HK-2 (cell line): Measurements from ENCODE around the gene UNC5C.

Experiments used
- DNase-seq: peaks from one replicate; pipeline ENCODE4 v3.0.0-alpha.2; 2018; ENCODE audit not compliant: unreplicated experiment

UNC5C gene

DNA sequence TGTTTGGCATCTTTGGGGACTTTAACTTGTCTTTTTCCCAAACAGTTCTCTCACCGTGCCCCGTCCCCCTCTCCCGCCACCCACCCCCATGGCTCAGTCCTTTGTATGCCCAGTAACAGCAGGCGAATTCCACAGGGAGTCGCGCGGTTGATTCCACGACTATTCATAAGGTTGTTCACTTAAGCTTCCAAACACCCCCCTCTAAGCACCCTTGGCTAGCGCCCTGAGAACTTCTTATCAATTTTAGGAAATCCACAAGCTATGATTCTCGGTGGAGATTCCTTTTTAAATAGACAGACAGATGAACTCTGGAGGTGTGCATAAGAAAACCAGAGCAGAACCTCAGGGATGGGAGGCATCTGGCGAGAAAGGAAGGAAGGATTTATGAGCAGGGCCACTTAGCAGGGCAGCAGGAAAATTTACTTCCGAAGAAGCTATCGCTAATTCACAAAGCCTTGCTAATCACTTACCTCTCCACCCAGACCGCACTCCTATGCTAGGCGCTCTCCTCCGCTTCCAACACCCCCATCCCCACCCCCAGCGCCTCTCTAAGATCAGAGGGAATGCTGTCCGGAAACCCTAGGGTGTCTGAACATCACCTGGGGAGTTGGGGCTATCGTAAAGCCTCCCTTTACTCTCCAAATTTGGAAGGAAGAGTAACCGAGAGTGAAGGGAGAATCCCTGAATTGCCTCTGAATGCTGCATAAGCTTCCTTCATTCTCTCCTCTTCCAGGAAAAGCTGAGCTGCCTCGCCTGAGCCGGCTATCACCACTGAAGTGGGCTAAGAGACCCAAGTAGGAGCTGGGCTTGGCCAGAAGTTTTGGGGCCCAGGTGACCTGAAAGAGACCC lies 1.7 kb downstream of the UNC5C start:
- DNase-seq, result no peak

DNA sequence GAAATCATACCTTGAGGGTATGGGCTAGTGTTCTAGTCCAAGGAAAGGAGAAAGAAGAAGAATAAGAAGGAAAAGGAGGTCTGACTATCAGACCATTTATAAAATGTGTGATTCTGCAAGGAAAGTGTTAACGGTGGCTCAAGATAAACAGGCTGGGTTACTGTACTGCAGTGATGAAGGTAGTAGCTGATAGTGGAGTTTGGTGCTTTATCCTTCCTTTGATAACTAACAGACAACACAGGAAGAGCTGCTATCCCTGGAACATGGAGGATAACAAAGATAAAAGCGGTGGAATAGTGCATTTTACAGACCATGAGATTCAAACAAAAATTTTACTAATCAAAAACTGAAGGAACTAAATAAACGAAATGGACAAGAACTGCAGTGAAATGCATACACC lies 2.6 kb downstream of the UNC5C start:
- no peak for DNase-seq

DNA sequence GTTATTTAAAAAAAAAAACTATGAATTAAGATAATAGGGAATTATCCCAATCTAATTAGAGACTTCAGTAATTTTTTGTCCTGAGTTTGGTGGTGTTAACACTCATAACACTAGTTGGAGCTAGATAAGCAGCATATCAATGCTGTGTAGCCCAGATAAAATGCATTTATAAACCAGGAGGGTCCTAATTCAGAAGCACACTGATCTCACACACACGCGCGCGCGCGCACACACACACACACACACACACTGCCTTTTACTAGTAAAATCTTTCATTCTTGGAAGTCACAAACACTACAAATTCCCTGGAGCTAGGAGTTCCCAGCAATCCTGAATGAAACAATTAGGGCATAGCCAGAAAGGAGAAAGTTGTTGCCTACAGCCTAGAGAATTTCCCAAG lies 3.2 kb downstream of the UNC5C start:
- DNase-seq, result no peak

DNA sequence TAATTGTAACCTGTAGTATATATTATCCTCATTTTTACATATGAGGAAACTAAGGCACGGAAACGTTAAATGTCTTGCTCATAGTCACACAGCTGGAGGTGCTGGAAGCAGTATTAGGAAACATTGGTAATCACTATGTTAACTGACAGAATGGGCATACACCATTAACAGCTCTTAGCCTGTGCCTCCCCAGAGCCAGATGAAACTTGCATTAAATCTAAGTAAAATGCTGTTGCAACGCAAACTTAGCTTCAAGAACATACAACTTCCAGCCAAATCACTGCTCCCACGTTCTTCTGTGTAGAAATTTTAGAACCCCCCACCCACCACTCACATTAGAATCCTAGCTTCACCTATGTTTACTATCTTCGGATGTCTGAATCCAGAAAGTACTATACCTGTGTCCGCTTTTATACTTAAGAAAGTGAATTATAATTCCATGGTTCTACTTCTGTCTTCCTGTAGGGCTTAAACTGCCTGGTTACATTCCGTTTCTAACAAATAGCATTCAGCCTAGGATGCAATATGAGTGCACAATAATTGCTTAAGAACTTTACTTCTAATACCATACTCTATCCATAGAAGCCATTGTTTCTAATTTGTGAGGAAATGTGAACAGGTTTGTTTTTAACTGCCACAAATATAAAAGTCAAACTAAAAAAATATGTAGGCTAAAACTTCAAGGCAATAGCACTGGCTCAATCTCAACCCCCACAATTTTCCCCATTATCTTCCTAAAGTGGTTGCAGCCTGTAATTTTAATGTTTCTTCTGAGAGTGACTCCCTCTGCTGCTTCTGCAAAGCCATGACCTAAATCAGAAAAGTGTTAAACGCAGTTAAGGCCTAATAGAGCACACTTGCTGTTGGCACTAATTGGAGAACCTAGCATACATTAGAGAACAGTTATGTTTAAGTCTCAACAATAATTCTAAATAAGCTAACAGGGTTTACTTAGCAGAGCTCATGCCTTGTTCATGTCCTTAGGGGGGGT lies 4.4 kb downstream of the UNC5C start:
- DNase-seq, result no peak

DNA sequence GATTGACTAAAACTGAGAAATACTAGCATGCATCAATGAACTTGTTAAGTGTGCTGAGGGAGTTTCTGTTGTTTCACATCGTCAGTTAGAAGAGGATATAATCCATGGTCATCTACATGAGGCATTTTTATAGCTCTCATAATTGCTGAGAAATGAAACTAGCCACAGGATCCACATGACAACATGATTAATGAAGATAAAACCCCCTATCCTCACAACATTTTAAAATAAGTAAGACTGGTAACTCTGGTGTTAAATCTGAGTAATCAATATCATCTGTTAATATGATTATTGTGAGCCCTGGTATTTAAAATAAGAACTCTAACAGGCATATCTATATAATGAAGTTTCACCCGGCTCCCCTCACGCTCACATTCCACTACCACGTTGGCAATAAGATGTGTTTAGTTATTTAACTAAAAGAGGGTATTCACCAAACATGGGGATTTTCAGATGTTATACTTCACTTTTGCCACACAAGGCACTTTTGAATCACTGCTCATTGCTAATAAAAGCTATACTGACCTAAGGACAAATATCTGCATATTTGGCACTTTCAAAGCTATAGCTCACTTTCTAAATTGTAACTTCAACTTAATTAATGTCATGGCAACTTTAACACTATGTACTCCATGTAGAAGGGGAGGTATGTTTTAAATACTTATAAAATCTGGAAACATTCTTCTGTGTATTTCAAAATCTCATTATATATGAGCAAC lies 6.7 kb downstream of the UNC5C start:
- no peak for DNase-seq

DNA sequence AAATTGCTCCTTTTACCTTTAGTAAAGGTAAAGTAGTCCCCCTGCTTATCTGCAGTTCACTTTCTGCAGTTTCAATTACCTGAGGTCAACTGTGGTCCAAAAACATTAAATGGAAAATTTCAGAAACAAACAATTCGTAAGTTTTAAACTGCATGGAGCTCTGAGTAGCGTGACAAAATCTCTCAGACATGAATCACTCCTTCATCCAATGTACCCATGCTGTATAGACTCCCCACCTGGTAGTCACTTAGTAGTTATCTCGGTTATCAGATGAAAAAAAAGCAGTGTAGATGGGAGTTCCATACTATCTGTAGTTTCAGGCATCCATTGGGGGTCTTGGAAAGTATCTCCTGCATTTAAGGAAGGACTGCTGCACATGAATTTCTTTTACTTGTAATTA lies 7.7 kb downstream of the UNC5C start:
- DNase-seq, result no peak

DNA sequence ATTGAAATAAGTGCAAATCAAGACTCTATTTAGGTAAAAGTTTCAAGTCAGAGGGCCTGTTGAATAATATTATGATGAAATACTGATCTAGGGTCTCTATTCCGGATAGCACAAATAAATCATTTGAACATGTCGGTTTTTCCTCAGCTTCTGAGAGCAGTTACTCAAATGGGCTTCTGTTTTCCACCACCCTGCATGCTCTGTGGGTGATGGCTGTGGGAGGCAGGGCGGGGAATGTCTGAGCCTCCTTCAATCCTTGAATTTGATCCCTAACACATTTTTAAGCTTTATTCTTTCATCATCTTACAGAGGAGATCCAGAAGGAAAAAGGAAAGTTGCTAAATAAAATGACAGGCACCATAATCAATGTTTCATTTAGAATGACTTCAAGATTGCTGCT lies 8.5 kb downstream of the UNC5C start:
- DNase-seq, result no peak

DNA sequence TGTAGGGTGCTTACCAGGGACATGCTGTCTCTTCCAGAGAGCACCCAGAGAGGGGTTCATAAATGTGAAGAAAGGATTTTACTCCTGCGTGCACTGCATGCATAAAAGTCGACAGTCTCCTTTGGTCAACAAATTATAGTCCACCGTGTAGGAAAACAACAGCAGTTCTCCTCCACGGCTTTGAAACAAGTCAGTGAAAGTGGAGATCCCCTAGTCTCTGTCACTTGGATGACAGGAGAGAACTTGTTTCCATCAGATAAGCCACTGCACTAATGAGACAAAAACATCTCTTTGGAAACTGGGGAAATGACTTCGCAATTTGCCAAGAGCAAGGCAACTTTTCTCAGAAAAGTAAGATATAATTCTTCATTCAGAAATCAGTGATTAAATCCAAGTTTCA lies 9.7 kb downstream of the UNC5C start:
- no peak for DNase-seq

DNA sequence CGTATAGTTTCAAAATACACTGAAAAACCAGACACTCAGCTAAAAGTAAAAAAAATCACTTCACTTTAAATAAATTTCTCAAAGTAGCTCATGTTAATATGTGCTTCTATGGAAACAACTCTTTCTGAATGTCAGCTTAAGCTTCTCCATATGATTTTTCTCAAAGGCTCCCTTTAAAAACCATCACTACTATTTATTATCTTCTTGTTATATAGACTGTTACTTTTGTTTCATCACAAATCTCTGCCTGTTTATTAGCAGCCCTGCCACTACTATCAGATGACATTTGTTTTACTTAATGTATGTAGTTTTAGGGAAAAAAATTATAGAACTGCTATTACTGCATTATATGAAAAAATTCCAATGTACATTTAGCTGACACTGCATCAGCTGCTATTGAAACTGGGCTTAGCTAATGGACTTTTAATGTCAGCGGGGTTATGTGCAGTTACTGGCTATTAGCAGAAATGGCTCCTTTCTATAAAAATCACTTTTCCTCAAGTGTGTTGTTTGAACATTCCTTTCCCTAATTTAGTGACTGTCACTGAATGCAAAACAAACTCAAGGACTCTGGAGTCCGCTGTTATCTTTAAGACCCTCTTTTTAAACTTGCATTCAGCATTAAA lies 10.8 kb downstream of the UNC5C start:
- no peak for DNase-seq

DNA sequence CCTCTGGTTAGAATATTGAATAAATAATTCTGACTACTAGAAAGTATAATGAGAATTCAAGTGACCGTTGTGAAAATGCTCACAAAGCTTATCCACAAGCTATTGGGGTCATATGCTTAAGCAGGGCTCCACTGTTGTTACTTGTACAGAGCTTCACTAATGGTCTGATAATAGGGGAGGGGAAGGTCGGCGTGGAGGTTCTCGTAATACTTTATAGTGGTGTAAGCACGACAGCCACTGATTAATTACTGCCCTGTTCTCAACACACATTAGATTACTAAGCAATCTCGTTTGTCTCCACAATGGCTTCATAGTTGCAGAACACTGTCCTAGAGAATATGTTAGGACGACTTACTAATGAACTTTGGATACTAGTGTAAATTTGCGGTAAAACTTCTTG lies 11.6 kb downstream of the UNC5C start:
- no peak for DNase-seq

DNA sequence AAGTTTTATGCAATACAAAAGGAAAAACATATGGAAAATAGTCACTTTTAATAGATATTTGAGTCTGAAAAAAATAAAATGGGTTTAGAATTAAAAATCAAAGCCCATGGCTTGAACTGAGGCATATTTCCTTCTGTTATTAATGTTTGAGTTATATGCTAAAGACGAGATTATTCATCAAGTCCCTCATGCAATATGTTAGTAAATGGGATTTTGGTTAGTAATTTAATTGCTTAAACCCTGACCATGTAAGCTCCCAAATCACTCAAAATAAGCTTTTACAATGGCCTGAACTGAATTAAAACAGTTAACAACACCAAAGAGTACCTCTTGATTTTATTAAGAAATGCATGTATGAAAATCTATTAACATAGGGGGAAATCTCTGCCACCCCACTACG lies 12.1 kb downstream of the UNC5C start:
- DNase-seq, result no peak

DNA sequence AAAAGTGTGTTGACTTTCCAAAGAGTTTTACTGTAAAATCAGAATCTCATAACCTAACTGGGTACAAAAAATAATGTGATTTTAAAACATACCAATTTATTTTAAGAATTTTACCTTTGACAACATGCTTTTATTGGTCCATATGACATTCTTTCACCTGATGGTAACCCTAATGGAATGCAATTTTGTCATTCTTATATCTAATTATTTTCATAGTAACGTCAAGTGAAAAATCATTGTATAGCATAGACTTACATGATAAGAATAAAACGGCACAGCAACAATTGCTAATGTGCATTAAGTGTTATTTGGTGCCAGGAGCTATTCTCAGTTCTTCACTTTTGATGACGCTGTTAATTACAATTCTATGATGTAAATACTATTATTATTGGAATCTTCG lies 13.6 kb downstream of the UNC5C start:
- DNase-seq, result no peak

DNA sequence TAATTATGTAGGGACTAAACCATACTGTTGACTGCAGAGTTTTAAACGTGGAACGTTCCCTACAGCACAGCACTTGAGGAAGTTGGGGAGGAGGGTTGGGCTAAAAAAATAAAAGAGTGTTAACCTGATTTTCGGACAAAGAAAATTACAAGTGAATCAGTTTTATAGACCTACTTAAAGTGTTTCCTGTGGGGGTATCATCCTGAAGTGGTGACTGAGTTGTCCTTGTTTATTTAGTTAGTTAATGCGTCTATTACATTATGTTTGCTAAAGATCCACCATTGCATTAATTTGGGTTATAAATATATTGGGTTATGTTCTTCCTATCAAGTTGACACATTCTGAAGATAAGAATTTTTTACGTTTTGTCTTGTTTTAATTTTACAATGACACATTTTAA lies 14.7 kb downstream of the UNC5C start:
- DNase-seq, result no peak

DNA sequence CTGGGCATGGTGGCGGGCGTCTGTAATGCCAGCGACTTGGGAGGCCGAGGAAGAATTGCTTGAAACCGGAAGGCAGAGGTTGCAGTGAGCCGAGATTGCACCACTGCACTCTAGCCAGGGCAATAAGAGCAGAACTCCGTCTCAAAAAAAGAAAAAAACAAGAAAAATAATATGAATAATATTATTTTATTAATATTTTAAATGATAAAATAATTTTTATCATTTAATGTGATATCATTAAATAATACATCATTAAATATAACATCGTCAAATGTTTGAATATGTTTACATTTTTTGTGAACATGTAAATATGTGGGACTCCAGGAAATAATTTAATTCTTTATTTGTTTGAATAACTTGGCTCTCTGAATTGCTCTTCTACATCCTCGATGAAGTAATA lies 15.5 kb downstream of the UNC5C start:
- DNase-seq, result no peak

DNA sequence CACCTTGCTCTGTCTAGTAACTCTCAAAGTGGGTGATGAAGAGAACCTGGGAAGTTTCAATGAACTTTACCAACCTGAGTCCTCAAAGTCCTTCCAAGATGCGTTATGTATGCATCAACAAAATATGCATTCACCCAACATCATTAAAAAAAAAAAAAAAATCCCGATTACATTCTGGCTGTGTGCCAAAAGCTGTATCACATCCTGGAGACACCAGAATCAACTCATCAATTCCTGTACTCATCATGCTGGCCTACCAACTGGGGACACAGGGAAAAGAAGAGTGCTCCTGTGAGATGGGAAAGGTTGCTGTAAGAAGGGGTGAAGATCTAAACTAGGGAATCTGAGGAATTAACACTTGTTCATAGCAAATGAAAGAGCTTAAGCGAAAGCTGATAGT lies 16.5 kb downstream of the UNC5C start:
- DNase-seq, result no peak

DNA sequence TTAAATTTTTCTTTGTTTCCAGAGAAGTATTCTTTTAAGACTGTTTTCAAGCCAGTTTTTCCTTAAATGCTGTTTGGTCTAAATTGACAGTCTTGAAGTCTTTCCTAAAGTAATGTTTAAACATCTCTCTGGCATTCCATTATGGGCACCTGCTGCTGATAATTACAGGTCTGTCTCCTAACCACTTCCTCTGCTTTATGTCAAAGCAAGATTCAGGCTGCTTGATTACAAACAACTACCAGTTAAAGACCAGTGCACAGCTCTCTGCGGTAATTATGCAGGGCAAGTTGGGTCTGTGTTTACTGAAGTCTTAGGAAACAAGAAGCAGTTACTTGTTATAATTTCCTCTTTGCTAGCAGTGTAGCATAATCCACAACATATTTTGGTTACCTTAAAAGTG lies 17.6 kb downstream of the UNC5C start:
- DNase-seq, result no peak

DNA sequence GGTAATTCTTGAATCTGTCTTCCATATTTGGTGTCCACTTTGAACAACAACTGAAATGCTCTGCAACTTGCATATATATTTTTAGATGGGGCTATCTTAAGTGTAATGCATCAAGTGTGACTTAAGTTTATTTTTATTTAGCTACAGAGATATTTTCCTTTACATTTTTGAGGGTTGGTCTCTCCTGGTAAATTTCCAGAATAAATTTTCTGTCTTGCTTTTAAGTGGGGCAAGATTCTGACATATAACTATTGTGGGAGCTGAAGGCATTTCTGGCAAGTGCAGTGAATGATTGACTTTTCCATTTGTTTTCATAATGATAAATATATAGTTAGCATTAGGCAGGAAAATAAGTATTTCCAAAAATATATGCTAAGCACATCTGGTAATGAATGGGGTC lies 18.8 kb downstream of the UNC5C start:
- DNase-seq, result no peak

DNA sequence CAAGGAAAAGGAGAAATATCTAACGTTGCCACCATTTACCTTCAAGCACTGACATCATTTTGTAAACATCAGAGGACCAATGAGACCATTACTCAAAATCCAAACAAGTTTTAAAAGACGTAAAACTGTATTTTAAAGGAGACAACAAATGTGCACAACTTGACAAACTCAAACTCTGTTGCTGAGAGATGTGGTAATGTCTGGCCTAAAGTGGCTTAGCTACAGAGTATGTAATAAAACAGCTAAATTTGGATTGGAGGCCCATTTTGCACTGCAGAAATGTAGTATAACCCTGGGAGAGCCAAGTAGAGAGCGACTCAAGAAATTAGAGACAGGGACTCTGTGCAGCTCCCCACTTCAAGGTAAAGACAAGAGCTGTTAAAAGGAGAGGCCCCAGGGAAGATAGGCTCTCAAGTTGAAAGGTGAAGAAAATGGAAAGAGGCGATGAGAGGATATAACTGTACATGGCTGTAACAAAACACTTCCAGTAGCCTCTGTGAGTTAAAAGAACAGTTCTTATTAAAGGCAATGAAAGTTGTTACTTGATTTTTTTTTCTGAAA lies 20.3 kb downstream of the UNC5C start:
- no peak for DNase-seq

DNA sequence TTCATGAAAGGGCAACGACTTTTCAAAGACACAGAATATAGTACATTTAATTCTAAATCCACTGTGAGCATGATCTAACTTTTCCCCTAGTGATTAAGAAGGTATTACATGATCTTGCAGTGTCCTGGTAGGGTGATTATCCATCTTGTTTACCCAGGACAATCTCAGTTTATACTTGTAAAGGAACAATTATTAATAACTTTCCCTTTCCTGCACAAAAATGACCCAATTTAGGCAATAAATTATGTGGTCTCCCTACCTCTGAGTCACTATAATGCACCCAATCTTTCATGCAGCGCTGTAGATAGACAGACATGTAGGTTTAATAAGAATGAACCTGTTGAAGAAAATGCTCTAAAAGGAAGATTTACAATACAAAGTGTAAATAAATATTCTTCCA lies 22.7 kb downstream of the UNC5C start:
- DNase-seq, result no peak

DNA sequence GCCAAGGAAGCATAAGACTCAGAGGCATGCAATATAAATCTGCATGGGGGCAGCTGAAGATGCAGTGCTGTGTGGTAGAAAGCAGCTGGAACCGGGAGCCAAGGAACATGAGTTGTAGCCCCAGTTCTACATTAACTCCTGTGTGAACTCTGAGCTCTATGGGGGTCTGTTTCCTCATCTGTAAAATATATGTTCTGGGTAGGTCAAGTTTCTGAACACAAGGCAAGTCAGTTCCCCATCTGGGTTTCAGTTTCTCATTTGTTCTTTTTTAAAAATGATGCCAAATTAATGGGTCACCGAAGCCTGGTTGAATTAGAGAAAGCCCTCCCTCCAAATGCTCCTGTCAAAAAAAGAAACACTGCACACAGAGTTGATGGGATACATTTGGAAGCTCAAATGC lies 24.0 kb downstream of the UNC5C start:
- no peak for DNase-seq

DNA sequence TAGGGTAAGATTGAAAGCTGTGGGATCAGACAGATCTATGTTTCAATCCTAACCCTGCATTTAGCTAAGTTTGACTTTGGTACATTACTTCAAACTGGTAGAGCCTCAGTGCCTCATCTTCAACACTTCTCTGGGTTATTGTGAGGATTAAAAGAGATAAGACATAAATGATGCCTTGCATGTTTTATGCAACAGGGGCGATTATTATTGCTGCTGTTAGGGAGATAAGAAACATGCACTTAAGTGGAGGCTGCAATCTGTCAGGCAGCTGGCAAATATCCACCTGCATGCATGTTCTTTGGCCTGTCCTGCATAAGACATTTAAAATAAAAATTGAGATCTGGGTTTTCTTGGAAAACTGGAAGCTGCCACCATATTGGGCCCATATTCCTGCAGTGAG lies 24.6 kb downstream of the UNC5C start:
- DNase-seq, result no peak
